ENCODE data around the gene HRH2.

HRH2 gene

DNA sequence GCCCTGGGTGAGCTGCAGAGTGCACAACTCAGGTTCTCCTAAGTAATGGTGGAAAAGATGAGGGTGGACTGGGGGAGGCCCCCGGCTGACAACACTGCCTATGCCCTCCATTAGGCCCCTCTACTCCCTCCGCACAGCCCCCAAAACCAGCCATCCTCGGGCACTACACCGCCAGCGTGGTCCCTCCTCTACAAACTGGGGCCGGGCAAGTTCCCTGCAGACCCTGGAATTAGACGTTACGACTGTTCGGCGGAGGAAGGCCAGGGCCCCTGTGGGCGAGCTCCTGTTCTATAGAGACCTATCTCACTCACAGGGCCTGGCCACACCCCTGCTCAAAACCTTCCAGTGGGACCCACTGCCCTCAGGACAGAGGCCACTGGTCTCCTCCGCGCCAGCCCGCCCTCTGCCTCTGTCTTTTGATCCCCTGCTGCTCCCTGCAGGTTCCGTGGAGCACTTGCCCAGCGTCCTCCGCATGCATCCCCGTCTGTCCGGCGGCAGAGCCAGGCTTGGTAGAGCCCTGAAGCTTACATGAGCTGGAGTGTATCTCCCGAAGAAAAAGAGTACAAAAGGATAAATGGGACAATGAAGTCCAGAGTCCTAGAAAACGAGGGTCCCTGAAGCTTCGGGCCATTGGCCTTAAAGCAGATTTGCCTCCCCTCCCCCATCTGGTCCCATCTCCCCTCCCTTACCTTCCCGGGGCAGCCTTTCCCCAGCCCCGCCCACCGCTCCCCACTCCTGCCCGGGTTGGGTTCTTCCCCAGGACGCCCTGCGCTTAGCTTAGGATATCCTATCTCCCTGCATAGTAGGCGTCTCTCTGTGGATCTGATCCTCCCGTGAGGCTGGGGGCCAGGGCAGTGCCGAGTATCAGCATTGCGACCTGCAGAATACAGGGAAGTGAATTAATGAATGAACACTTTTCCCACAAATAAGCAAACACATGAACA lies 71.3 kb downstream of the HRH2 start:
- Histone ChIP-seq H3K36me3 (ENCODE audit: control insufficient read depth, insufficient read depth, low read length) (no peaks in the 10 kb centered on the region), H3K27me3 (replicated peaks; ENCODE audit: control insufficient read depth, insufficient read depth, low read length) (no peaks in the 10 kb centered on the region), H3K4me3 (replicated peaks; ENCODE audit: low read depth, low read length) (no peak overlapping the region)
- TF ChIP-seq, protein P1, sequence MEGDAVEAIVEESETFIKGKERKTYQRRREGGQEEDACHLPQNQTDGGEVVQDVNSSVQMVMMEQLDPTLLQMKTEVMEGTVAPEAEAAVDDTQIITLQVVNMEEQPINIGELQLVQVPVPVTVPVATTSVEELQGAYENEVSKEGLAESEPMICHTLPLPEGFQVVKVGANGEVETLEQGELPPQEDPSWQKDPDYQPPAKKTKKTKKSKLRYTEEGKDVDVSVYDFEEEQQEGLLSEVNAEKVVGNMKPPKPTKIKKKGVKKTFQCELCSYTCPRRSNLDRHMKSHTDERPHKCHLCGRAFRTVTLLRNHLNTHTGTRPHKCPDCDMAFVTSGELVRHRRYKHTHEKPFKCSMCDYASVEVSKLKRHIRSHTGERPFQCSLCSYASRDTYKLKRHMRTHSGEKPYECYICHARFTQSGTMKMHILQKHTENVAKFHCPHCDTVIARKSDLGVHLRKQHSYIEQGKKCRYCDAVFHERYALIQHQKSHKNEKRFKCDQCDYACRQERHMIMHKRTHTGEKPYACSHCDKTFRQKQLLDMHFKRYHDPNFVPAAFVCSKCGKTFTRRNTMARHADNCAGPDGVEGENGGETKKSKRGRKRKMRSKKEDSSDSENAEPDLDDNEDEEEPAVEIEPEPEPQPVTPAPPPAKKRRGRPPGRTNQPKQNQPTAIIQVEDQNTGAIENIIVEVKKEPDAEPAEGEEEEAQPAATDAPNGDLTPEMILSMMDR (IDR thresholded peaks at IDR 0.05; ENCODE audit: insufficient read depth, low read length, poor library complexity, severe bottlenecking), result no peak
- DNase-seq (ENCODE audit: extremely low read depth, insufficient read length), result no peak

- H3K27me3 ChIP-seq (replicated peaks; ENCODE audit: control insufficient read depth, insufficient read depth, low read length), result no peaks in the 10 kb centered on the region
Measured at GRCh38 chr5:175729829-175730277, 72.0 kb downstream of the HRH2 start.

GRCh38 chr5:175731172-175731571 lies 73.3 kb downstream of the HRH2 start:
- Histone ChIP-seq H3K4me3 (replicated peaks; ENCODE audit: low read depth, low read length) (no peak overlapping the region), H3K36me3 (ENCODE audit: control insufficient read depth, insufficient read depth, low read length) (no peaks in the 10 kb centered on the region), H3K27me3 (replicated peaks; ENCODE audit: control insufficient read depth, insufficient read depth, low read length) (no peaks in the 10 kb centered on the region)
- DNase-seq (ENCODE audit: extremely low read depth, insufficient read length), result no peak
- TF ChIP-seq, protein P1 (IDR thresholded peaks at IDR 0.05; ENCODE audit: insufficient read depth, low read length, poor library complexity, severe bottlenecking), result no peak

More at GRCh38 chr5:175729829-175730277, 72.0 kb downstream of the HRH2 start:
- TF ChIP-seq, protein P1 (IDR thresholded peaks at IDR 0.05; ENCODE audit: insufficient read depth, low read length, poor library complexity, severe bottlenecking), result peak; percentile 92
- H3K36me3 ChIP-seq (ENCODE audit: control insufficient read depth, insufficient read depth, low read length), result no peaks in the 10 kb centered on the region
- H3K4me3 ChIP-seq (replicated peaks; ENCODE audit: low read depth, low read length), result no peak overlapping the region
- peak; percentile 44 for DNase-seq (ENCODE audit: extremely low read depth, insufficient read length)

- Histone ChIP-seq H3K27me3 (replicated peaks; ENCODE audit: control insufficient read depth, insufficient read depth, low read length) (no peaks in the 10 kb centered on the region), H3K36me3 (ENCODE audit: control insufficient read depth, insufficient read depth, low read length) (no peaks in the 10 kb centered on the region), H3K4me3 (replicated peaks; ENCODE audit: low read depth, low read length) (no peak overlapping the region)
- TF ChIP-seq, protein P1 (IDR thresholded peaks at IDR 0.05; ENCODE audit: insufficient read depth, low read length, poor library complexity, severe bottlenecking), result no peak
- no peak for DNase-seq (ENCODE audit: extremely low read depth, insufficient read length)
Measured at GRCh38 chr5:175731756-175732465, 74.0 kb downstream of the HRH2 start.

- Histone ChIP-seq H3K27me3 (replicated peaks; ENCODE audit: control insufficient read depth, insufficient read depth, low read length) (no peaks in the 10 kb centered on the region; the same call in 1 of the 2 replicates), H3K36me3 (ENCODE audit: control insufficient read depth, insufficient read depth, low read length) (no peaks in the 10 kb centered on the region), H3K4me3 (replicated peaks; ENCODE audit: low read depth, low read length) (no peak overlapping the region)
- TF ChIP-seq, protein P1 (IDR thresholded peaks at IDR 0.05; ENCODE audit: insufficient read depth, low read length, poor library complexity, severe bottlenecking), result no peak
- DNase-seq (ENCODE audit: extremely low read depth, insufficient read length), result no peak
Measured at GRCh38 chr5:175733017-175733416, 75.1 kb downstream of the HRH2 start.

Measured in GM06990 (cell line).